ENCODE measurements around the gene SERPINA5.

Gene SERPINA5

GRCh38 chr14:94558842-94559241, 22.4 kb upstream of the SERPINA5 start:
- CTCF ChIA-PET, result interaction anchor here (7.9 kb wide), 1 partner anchor 9 kb away, joined by 71 read pairs; no protein-coding TSS in a partner anchor
- DNase-seq (ENCODE audit: low read depth, low spot score), result no peak
- no peak overlapping the region for H3K4me3 ChIP-seq (ENCODE audit: low read depth, low read length)
- TF ChIP-seq, protein P1, sequence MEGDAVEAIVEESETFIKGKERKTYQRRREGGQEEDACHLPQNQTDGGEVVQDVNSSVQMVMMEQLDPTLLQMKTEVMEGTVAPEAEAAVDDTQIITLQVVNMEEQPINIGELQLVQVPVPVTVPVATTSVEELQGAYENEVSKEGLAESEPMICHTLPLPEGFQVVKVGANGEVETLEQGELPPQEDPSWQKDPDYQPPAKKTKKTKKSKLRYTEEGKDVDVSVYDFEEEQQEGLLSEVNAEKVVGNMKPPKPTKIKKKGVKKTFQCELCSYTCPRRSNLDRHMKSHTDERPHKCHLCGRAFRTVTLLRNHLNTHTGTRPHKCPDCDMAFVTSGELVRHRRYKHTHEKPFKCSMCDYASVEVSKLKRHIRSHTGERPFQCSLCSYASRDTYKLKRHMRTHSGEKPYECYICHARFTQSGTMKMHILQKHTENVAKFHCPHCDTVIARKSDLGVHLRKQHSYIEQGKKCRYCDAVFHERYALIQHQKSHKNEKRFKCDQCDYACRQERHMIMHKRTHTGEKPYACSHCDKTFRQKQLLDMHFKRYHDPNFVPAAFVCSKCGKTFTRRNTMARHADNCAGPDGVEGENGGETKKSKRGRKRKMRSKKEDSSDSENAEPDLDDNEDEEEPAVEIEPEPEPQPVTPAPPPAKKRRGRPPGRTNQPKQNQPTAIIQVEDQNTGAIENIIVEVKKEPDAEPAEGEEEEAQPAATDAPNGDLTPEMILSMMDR (IDR thresholded peaks at IDR 0.05; ENCODE audit: insufficient read depth, low read length, missing control alignments), result no peak
- POLR2A ChIA-PET, result no interaction called here

- no peak for DNase-seq (ENCODE audit: low read depth, low spot score)
- TF ChIP-seq, protein P1 (IDR thresholded peaks at IDR 0.05; ENCODE audit: insufficient read depth, low read length, missing control alignments), result no peak
- CTCF ChIA-PET, result interaction anchor here (7.9 kb wide), 1 partner anchor 10 kb away, joined by 71 read pairs; no protein-coding TSS in a partner anchor
- no peak overlapping the region for H3K4me3 ChIP-seq (ENCODE audit: low read depth, low read length)
- POLR2A ChIA-PET, result interaction anchor here (1.5 kb wide), 1 partner anchor 41 kb away, joined by 4 read pairs; no protein-coding TSS in a partner anchor
Observed at GRCh38 chr14:94559638-94560290, 21.5 kb upstream of the SERPINA5 start.

- ChIA-PET CTCF (interaction anchor here (7.9 kb wide), 1 partner anchor 11 kb away, joined by 71 read pairs; no protein-coding TSS in a partner anchor), POLR2A (interaction anchor here (1.5 kb wide), 1 partner anchor 40 kb away, joined by 4 read pairs; no protein-coding TSS in a partner anchor)
- DNase-seq (ENCODE audit: low read depth, low spot score), result no peak
- H3K4me3 ChIP-seq (ENCODE audit: low read depth, low read length), result no peak overlapping the region
- TF ChIP-seq, protein P1 (IDR thresholded peaks at IDR 0.05; ENCODE audit: insufficient read depth, low read length, missing control alignments), result no peak
Observed at GRCh38 chr14:94560291-94560665, 20.9 kb upstream of the SERPINA5 start.

DNA sequence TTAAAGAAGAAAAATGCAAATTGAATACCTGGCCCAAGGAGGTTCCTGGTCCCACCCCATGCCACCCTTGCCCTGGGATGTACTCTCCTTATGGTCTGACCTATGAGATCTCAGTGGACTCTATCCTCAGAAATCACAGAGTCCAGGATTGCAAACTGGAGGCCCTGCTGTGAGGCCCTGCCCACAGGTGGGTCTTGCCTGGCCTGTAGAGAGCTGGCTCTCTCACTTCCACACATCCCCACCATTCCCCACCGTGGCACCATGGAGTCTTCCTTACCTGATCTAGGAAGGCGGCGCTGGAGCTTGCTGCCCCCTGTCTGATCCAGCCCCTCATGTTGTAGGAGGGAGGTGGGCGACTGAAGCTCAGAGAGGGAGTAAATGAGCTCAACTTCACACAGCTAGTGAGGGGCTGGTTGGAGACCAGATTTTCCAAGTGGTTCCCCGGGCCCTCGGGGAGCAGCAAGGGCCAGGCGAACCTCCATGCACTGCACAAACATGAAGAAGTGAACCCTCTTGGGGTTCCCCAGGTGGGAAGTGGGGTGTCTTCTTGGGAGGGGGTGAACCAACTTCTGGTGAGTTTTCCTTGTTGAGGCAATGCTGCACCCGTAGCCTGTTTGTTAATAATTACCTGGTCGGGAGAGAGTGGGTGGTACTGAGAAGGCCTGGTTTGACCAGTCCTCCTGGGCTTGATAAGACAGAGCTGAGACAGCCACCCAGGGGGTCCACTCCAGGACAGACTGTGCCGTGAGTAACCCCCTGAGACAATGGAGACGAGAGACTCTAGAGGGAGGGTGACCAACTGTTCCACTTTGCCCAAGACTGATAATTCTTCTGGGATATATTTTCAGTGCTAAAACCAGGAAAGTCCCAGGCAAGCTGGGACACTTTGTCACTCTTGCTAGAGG, 20.2 kb upstream of the SERPINA5 start, which contains the start of gene SERPINA4:
Gene SERPINA4 (plus strand): TSS at position 692 of the 905 bp plus-strand sequence. CDS start 2,041 bp downstream, outside the sequence.
- CTCF ChIA-PET, result interaction anchor here (1.5 to 7.9 kb wide), 2 partner anchors 8 to 12 kb away, joined by 4 to 71 read pairs; no protein-coding TSS in a partner anchor

GRCh38 chr14:94561656-94562010, 19.6 kb upstream of the SERPINA5 start:
- H3K4me3 ChIP-seq (ENCODE audit: low read depth, low read length), result no peak overlapping the region
- CTCF ChIA-PET, result interaction anchor here (1.5 to 7.9 kb wide), 2 partner anchors 9 to 12 kb away, joined by 4 to 71 read pairs; no protein-coding TSS in a partner anchor
- DNase-seq (ENCODE audit: low read depth, low spot score), result no peak
- POLR2A ChIA-PET, result no interaction called here
- TF ChIP-seq, protein P1 (IDR thresholded peaks at IDR 0.05; ENCODE audit: insufficient read depth, low read length, missing control alignments), result no peak

More for the DNA sequence above, 20.2 kb upstream of the SERPINA5 start, which contains the start of gene SERPINA4:
- POLR2A ChIA-PET, result interaction anchor here (1.5 kb wide), 1 partner anchor 40 kb away, joined by 4 read pairs; no protein-coding TSS in a partner anchor
- TF ChIP-seq, protein P1 (IDR thresholded peaks at IDR 0.05; ENCODE audit: insufficient read depth, low read length, missing control alignments), result no peak
- no peak within 1 kb of the TSS for H3K4me3 ChIP-seq (ENCODE audit: low read depth, low read length)
- DNase-seq (ENCODE audit: low read depth, low spot score), result no peak

Data from AG04449 (cell line).